HL-60 (cell line): ENCODE results near the gene CD48.
"Not testable (repeated sequence)": the region's sequence is repeated elsewhere in the genome, so short reads cannot be mapped to it uniquely, and the experiment has no call there.

Experiments
- DNase-seq, 2 experiments: peaks; one replicate each; pipeline ENCODE4 v3.0.0-alpha.2; 2010 to 2020; ENCODE audit warnings: low read depth in 1 of 2, low spot score in 1 of 2
- H3K27ac ChIP-seq: fragments of 250-450 bp; sonication (Bioruptor Pico); replicated peaks from 2 replicates; pipeline ENCODE4 v1.5.1; 2020; ENCODE audit warnings: mild to moderate bottlenecking, moderate library complexity
- H3K27me3 ChIP-seq: fragments of 250-450 bp; sonication (Bioruptor Pico); 2 replicates; pipeline ENCODE4 v1.5.1; 2021; ENCODE audit warnings: mild to moderate bottlenecking, moderate library complexity; ENCODE audit not compliant: insufficient read depth, poor library complexity, severe bottlenecking
- H3K4me3 ChIP-seq: replicated peaks from 2 replicates; pipeline ENCODE4 v1.5.1; 2011; ENCODE audit warnings: mild to moderate bottlenecking, control low read depth, low read length; ENCODE audit not compliant: insufficient read depth
- GABPA ChIP-seq: IDR thresholded peaks from 2 replicates; pipeline ENCODE4 v1.6.1; 2012; ENCODE audit warnings: low read depth
- POLR2AphosphoS5 ChIP-seq: IDR thresholded peaks from 2 replicates; pipeline ENCODE4 v1.6.1; 2012; ENCODE audit warnings: low read depth
- SPI1 ChIP-seq: IDR thresholded peaks from 2 replicates; pipeline ENCODE4 v1.6.1; 2012; ENCODE audit warnings: low read depth, mild to moderate bottlenecking, borderline replicate concordance
- TF ChIP-seq, protein P1 (sequence below): IDR thresholded peaks from 2 replicates; pipeline ENCODE4 v1.6.1; 2012; ENCODE audit warnings: low read depth; ENCODE audit not compliant: insufficient replicate concordance
- TF ChIP-seq, protein P2 (sequence below): IDR thresholded peaks from one replicate; pipeline ENCODE4 v1.5.1; 2011; ENCODE audit warnings: low read length, control low read depth, inconsistent platforms; ENCODE audit not compliant: insufficient read depth

CD48 gene

DNA sequence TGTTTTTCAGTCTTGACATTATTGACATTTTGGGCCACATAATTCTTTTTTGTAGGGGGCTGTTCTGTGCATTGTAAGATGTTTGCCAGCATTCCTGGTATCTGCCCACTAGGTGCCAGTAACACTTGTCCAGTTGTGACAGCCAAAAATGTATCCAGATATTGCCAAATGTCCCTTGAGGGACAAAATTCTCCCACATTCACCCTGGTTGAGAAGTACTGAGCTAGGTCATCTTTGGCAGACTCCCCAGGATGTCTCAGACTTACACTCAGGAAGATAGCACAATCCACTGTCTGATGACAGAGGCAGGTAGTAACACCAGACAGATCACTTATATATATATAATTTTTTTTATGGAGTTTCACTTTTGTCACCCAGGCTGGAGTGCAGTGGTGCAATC, 5.9 kb downstream of the CD48 start:
- Histone ChIP-seq H3K27ac (peak overlapping the region; percentile 23), H3K4me3 (no peak overlapping the region), H3K27me3 (no peaks in the 10 kb centered on the region)
- no peak for TF ChIP-seq GABPA
- TF ChIP-seq, protein P1, sequence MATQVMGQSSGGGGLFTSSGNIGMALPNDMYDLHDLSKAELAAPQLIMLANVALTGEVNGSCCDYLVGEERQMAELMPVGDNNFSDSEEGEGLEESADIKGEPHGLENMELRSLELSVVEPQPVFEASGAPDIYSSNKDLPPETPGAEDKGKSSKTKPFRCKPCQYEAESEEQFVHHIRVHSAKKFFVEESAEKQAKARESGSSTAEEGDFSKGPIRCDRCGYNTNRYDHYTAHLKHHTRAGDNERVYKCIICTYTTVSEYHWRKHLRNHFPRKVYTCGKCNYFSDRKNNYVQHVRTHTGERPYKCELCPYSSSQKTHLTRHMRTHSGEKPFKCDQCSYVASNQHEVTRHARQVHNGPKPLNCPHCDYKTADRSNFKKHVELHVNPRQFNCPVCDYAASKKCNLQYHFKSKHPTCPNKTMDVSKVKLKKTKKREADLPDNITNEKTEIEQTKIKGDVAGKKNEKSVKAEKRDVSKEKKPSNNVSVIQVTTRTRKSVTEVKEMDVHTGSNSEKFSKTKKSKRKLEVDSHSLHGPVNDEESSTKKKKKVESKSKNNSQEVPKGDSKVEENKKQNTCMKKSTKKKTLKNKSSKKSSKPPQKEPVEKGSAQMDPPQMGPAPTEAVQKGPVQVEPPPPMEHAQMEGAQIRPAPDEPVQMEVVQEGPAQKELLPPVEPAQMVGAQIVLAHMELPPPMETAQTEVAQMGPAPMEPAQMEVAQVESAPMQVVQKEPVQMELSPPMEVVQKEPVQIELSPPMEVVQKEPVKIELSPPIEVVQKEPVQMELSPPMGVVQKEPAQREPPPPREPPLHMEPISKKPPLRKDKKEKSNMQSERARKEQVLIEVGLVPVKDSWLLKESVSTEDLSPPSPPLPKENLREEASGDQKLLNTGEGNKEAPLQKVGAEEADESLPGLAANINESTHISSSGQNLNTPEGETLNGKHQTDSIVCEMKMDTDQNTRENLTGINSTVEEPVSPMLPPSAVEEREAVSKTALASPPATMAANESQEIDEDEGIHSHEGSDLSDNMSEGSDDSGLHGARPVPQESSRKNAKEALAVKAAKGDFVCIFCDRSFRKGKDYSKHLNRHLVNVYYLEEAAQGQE = no peak
- TF ChIP-seq, protein P2, sequence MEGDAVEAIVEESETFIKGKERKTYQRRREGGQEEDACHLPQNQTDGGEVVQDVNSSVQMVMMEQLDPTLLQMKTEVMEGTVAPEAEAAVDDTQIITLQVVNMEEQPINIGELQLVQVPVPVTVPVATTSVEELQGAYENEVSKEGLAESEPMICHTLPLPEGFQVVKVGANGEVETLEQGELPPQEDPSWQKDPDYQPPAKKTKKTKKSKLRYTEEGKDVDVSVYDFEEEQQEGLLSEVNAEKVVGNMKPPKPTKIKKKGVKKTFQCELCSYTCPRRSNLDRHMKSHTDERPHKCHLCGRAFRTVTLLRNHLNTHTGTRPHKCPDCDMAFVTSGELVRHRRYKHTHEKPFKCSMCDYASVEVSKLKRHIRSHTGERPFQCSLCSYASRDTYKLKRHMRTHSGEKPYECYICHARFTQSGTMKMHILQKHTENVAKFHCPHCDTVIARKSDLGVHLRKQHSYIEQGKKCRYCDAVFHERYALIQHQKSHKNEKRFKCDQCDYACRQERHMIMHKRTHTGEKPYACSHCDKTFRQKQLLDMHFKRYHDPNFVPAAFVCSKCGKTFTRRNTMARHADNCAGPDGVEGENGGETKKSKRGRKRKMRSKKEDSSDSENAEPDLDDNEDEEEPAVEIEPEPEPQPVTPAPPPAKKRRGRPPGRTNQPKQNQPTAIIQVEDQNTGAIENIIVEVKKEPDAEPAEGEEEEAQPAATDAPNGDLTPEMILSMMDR = no peak
- no peak for TF ChIP-seq POLR2AphosphoS5
- no peak for TF ChIP-seq SPI1
- no peak for DNase-seq

DNA sequence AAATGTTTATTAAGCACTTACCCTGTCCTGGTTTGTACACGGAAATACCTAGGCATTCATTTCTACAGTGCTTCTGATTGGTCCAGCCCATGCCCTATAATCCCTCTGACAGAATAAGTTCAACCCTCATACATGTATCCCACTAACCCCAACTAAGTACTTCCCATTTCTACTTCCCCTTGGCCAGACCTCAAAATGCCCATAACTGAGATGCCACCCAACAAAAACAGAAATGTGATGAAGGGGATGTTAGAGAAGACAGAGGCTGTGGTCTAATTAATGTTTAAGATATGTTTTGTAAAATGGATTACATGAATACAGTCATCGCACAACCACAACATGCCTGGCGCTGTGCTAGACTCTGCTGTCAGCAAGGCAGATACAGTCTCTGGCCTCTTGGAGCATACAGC, 6.4 kb downstream of the CD48 start:
- peak in 1 of 2 experiments; percentile 73 for DNase-seq
- H3K27ac ChIP-seq = peak overlapping the region; percentile 36
- TF ChIP-seq POLR2AphosphoS5 = peak; percentile 39; the same call in 1 of the 2 replicates
- peak; percentile 56; the same call in 1 of the 2 replicates for TF ChIP-seq SPI1
- H3K4me3 ChIP-seq, H3K27me3 ChIP-seq: not testable (repeated sequence)

DNA sequence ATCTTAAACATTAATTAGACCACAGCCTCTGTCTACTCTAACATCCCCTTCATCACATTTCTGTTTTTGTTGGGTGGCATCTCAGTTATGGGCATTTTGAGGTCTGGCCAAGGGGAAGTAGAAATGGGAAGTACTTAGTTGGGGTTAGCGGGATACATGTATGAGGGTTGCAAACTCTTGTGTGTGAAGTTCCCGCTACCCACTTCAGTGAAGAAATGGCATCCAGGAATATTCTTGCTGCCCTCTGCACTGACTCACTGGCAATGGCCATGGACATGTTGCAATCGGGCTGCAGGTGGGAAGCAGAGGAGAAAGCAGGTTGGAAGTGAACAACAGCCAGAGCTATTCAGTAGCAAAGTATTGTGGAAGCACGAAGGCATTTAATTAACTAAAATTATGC, 7.4 kb downstream of the CD48 start:
- no peaks in the 10 kb centered on the region for H3K27me3 ChIP-seq
- TF ChIP-seq SPI1 (peak; percentile 76; the same call in 1 of the 2 replicates), GABPA (no peak), POLR2AphosphoS5 (peak; percentile 79)
- TF ChIP-seq, protein P2 = no peak
- TF ChIP-seq, protein P1 = no peak
- no peak overlapping the region for H3K4me3 ChIP-seq
- DNase-seq = peak; percentile 91 to 92
- peak overlapping the region; percentile 36 for H3K27ac ChIP-seq

DNA sequence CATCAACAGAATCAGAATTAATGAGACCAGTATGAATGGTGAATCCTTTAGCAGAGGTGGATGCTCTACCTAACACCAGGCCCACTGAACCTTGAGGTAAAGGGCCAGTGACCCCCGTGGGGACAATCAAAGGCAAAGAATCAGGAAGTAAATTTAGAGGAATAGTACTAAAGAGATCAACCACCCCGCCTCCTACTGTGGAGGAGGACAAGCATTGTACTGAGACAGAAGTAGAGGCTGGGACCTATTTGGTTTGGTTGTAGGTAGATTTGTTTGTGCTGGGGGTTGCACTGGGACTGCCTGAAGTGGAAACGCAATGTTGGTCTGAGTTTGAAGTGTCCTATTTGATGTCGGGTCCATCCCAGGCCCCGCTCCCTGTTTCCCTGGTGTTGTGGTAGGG, 9.5 kb downstream of the CD48 start:
- TF ChIP-seq SPI1 = no peak
- TF ChIP-seq GABPA = no peak
- TF ChIP-seq, protein P1 = no peak
- no peak for TF ChIP-seq POLR2AphosphoS5
- TF ChIP-seq, protein P2 = no peak
- DNase-seq = no peak
- H3K4me3 ChIP-seq = no peak overlapping the region
- H3K27me3 ChIP-seq = no peaks in the 10 kb centered on the region
- H3K27ac ChIP-seq = no peak overlapping the region

DNA sequence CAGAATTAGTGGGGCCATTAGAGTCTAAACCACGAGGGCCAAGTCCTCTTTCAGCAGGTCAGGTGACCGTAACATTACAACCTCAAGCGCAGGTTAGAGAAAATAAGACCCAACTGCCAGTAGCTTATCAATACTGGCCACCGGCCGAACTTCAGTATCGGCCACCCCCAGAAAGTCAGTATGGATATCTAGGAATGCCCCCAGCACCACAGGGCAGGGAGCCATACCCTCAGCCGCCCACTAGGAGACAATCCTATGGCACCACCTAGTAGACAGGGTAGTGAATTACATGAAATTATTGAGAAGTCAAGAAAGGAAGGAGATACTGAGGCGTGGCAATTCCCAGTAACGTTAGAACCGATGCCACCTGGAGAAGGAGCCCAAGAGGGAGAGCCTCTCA, 19.2 kb downstream of the CD48 start:
- not testable (repeated sequence) for H3K27me3 ChIP-seq, DNase-seq

More for the DNA sequence above, 19.2 kb downstream of the CD48 start:
- H3K27ac ChIP-seq, H3K4me3 ChIP-seq: not testable (repeated sequence)
